HEK293 (cell line): Measurements from ENCODE around the gene RSRC1.
A peak's percentile ranks its signal among the peaks of the same experiment; 100 is the strongest.

Experiments used
- CTCF ChIA-PET: fragments of 350-600 bp; formaldehyde crosslinking; extraction: SDS; loops from one replicate; lab custom pipeline; 2021; ENCODE audit warnings: antibody characterized with exemption; lab: Yijun Ruan, JAX
- POLR2A ChIA-PET: fragments of 300-600 bp; formaldehyde crosslinking; extraction: SDS; loops from one replicate; lab custom pipeline; 2020; ENCODE audit warnings: antibody characterized with exemption, inconsistent platforms; lab: Yijun Ruan, JAX
- H3K27ac ChIP-seq: fragments of 200-500 bp; sonication (Bioruptor generic); 2 replicates; pipeline ENCODE4 v1.5.1; 2014; ENCODE audit warnings: low read depth, low read length, control low read depth, inconsistent platforms; ENCODE audit errors: extremely low read depth
- H3K36me3 ChIP-seq, 2 experiments: fragments of 200-500 bp in 1 of 2; sonication (Bioruptor generic) in 1 of 2; 1 replicate in 1 of 2; 2 replicates in 1 of 2; pipeline ENCODE4 v1.5.1; 2014 to 2017; ENCODE audit warnings: inconsistent platforms in 2 of 2, low read length in 2 of 2; ENCODE audit not compliant: control insufficient read depth in 2 of 2, insufficient read depth in 1 of 2
- H3K4me1 ChIP-seq: fragments of 200-500 bp; sonication (Bioruptor generic); 2 replicates; pipeline ENCODE4 v1.5.1; 2014; ENCODE audit warnings: mild to moderate bottlenecking, low read length, inconsistent platforms; ENCODE audit not compliant: control insufficient read depth, insufficient read depth
- H3K4me3 ChIP-seq: 2 replicates; pipeline ENCODE4 v1.5.1; 2011; ENCODE audit warnings: low read depth, mild to moderate bottlenecking, control low read depth, low read length, moderate library complexity
- H3K9me3 ChIP-seq: fragments of 200-500 bp; sonication (Bioruptor generic); 2 replicates; pipeline ENCODE4 v1.5.1; 2014; ENCODE audit warnings: low read depth, low read length, inconsistent platforms; ENCODE audit not compliant: control insufficient read depth, insufficient read depth
- ELK4 ChIP-seq: IDR thresholded peaks from 2 replicates; pipeline ENCODE4 v1.6.1; 2011; ENCODE audit warnings: mild to moderate bottlenecking, low read depth, low read length, borderline replicate concordance
- GFI1B ChIP-seq: fragments of 450-650 bp; formaldehyde crosslinking; IDR thresholded peaks from 2 replicates; pipeline ENCODE4 v1.5.1; 2016; ENCODE audit warnings: missing biosample characterization, missing genetic modification characterization
- GLIS1 ChIP-seq: fragments of 450-650 bp; formaldehyde crosslinking; IDR thresholded peaks from 2 replicates; pipeline ENCODE4 v1.5.1; 2016; ENCODE audit warnings: missing biosample characterization, missing genetic modification characterization
- KLF10 ChIP-seq: fragments of 450-650 bp; IDR thresholded peaks from 2 replicates; pipeline ENCODE4 v1.5.1; 2018; ENCODE audit warnings: missing biosample characterization, mild to moderate bottlenecking, missing genetic modification characterization
- KLF8 ChIP-seq: fragments of 450-650 bp; formaldehyde crosslinking; IDR thresholded peaks from 2 replicates; pipeline ENCODE4 v1.5.1; 2016; ENCODE audit warnings: missing biosample characterization, missing genetic modification characterization
- OSR2 ChIP-seq: fragments of 450-650 bp; formaldehyde crosslinking; IDR thresholded peaks from 2 replicates; pipeline ENCODE4 v1.5.1; 2016; ENCODE audit warnings: missing biosample characterization, missing genetic modification characterization
- TRIM28 ChIP-seq: IDR thresholded peaks from 2 replicates; pipeline ENCODE4 v1.6.1; 2011; ENCODE audit warnings: low read length, control low read depth, borderline replicate concordance
- ZBTB17 ChIP-seq: fragments of 450-650 bp; formaldehyde crosslinking; IDR thresholded peaks from 2 replicates; pipeline ENCODE4 v1.5.1; 2016; ENCODE audit warnings: missing biosample characterization, missing genetic modification characterization
- ZIC2 ChIP-seq: fragments of 450-650 bp; formaldehyde crosslinking; IDR thresholded peaks from 2 replicates; pipeline ENCODE4 v1.5.1; 2016; ENCODE audit warnings: missing biosample characterization, missing genetic modification characterization
- ZNF133 ChIP-seq: fragments of 450-650 bp; formaldehyde crosslinking; IDR thresholded peaks from 2 replicates; pipeline ENCODE4 v1.5.1; 2016; ENCODE audit warnings: missing biosample characterization, missing genetic modification characterization
- ZNF16 ChIP-seq: fragments of 450-650 bp; formaldehyde crosslinking; IDR thresholded peaks from 2 replicates; pipeline ENCODE4 v1.5.1; 2016; ENCODE audit warnings: low read depth, missing biosample characterization, missing genetic modification characterization
- ZNF221 ChIP-seq: fragments of 450-650 bp; formaldehyde crosslinking; IDR thresholded peaks from 2 replicates; pipeline ENCODE4 v1.5.1; 2017; ENCODE audit warnings: missing biosample characterization, missing genetic modification characterization, borderline replicate concordance
- ZNF248 ChIP-seq: fragments of 450-650 bp; formaldehyde crosslinking; IDR thresholded peaks from 2 replicates; pipeline ENCODE4 v1.5.1; 2017; ENCODE audit warnings: missing biosample characterization, missing genetic modification characterization
- ZNF280D ChIP-seq: fragments of 450-650 bp; formaldehyde crosslinking; IDR thresholded peaks from 2 replicates; pipeline ENCODE4 v1.5.1; 2016; ENCODE audit warnings: missing biosample characterization, missing genetic modification characterization
- ZNF350 ChIP-seq: fragments of 450-650 bp; formaldehyde crosslinking; IDR thresholded peaks from 2 replicates; pipeline ENCODE4 v1.5.0; 2017; ENCODE audit warnings: missing biosample characterization, mild to moderate bottlenecking, missing genetic modification characterization
- ZNF366 ChIP-seq: fragments of 450-650 bp; formaldehyde crosslinking; conservative IDR thresholded peaks from 2 replicates; pipeline ENCODE4 v1.5.1; 2016; ENCODE audit warnings: missing biosample characterization, missing genetic modification characterization
- ZNF501 ChIP-seq: fragments of 450-650 bp; formaldehyde crosslinking; IDR thresholded peaks from 2 replicates; pipeline ENCODE4 v1.5.1; 2016; ENCODE audit warnings: missing biosample characterization, missing genetic modification characterization
- ZNF558 ChIP-seq: fragments of 450-650 bp; formaldehyde crosslinking; IDR thresholded peaks from 2 replicates; pipeline ENCODE4 v1.5.1; 2016; ENCODE audit warnings: missing biosample characterization, missing genetic modification characterization
- ZNF560 ChIP-seq: fragments of 450-650 bp; formaldehyde crosslinking; IDR thresholded peaks from 2 replicates; pipeline ENCODE4 v1.5.1; 2017; ENCODE audit warnings: missing biosample characterization, missing genetic modification characterization, borderline replicate concordance
- ZNF596 ChIP-seq: fragments of 450-650 bp; IDR thresholded peaks from 2 replicates; pipeline ENCODE4 v1.5.0; 2018; ENCODE audit warnings: missing biosample characterization, mild to moderate bottlenecking, missing genetic modification characterization, moderate library complexity
- ZNF600 ChIP-seq: fragments of 450-650 bp; formaldehyde crosslinking; IDR thresholded peaks from 2 replicates; pipeline ENCODE4 v1.5.1; 2016; ENCODE audit warnings: missing biosample characterization, missing genetic modification characterization
- ZNF629 ChIP-seq: fragments of 450-650 bp; formaldehyde crosslinking; IDR thresholded peaks from 2 replicates; pipeline ENCODE4 v1.5.1; 2017; ENCODE audit warnings: missing biosample characterization, missing genetic modification characterization
- ZNF747 ChIP-seq: fragments of 450-650 bp; formaldehyde crosslinking; IDR thresholded peaks from 2 replicates; pipeline ENCODE4 v1.5.1; 2016; ENCODE audit warnings: missing biosample characterization, missing genetic modification characterization
- ZNF776 ChIP-seq: fragments of 450-650 bp; formaldehyde crosslinking; IDR thresholded peaks from 2 replicates; pipeline ENCODE4 v1.5.0; 2017; ENCODE audit warnings: missing biosample characterization, missing genetic modification characterization, borderline replicate concordance
- ZNF843 ChIP-seq: fragments of 450-650 bp; formaldehyde crosslinking; IDR thresholded peaks from 2 replicates; pipeline ENCODE4 v1.5.1; 2016; ENCODE audit warnings: missing biosample characterization, missing genetic modification characterization
- TF ChIP-seq, protein P1 (sequence below): fragments of 450-650 bp; formaldehyde crosslinking; IDR thresholded peaks from 2 replicates; pipeline ENCODE4 v1.5.1; 2016; ENCODE audit warnings: missing biosample characterization, missing genetic modification characterization

The RSRC1 gene

GRCh38 chr3:158569794-158570193 is 459.9 kb downstream of the RSRC1 start:
- Histone ChIP-seq H3K4me3 (no peak overlapping the region), H3K9me3 (no peaks in the 10 kb centered on the region), H3K4me1 (no peaks in the 10 kb centered on the region), H3K27ac (no peak overlapping the region)
- TF ChIP-seq ZNF350 (tag by site-specific recombination): no peak
- TF ChIP-seq ZNF776 (tag by site-specific recombination): no peak
- TF ChIP-seq ZNF133 (tag by site-specific recombination): no peak
- TF ChIP-seq ZNF280D (tag by site-specific recombination): no peak
- no peak for TF ChIP-seq ZNF843 (tag by site-specific recombination)
- no peak for TF ChIP-seq ZNF558 (tag by site-specific recombination)
- no peak for TF ChIP-seq ZNF747
- TF ChIP-seq ZNF560 (tag by site-specific recombination): no peak
- no peak for TF ChIP-seq ZNF501 (tag by site-specific recombination)
- no peak for TF ChIP-seq KLF8
- no peak for TF ChIP-seq ZNF629 (tag by site-specific recombination)
- TF ChIP-seq KLF10 (tag by site-specific recombination): no peak
- no peak for TF ChIP-seq ZNF248 (tag by site-specific recombination)
- no peak for TF ChIP-seq OSR2 (tag by site-specific recombination)
- TF ChIP-seq ZNF596: no peak
- TF ChIP-seq TRIM28: no peak
- no peak for TF ChIP-seq ELK4
- TF ChIP-seq, all 188 proteins: peak for 0
- ChIA-PET CTCF (interaction anchor here (0.5 to 1.0 kb wide), 3 partner anchors 9 to 158 kb away, joined by 3 read pairs; partner anchors contain the start of gene GFM1), POLR2A (interaction anchor here (2.0 kb wide), 1 partner anchor 75 kb away, joined by 17 read pairs; the partner anchor contains the start of gene GFM1)
- no peaks in the 10 kb centered on the region for H3K36me3 ChIP-seq

GRCh38 chr3:158570999-158571702 is 461.3 kb downstream of the RSRC1 start, which contains the start of gene MLF1:
TSS of gene MLF1 (plus strand) at chr3:158571194. CDS start at chr3:158571301, 107 bp downstream.
- Histone ChIP-seq H3K27ac (peak within 1 kb of the TSS; percentile 21; the same call in 1 of the 2 replicates), H3K9me3 (no peaks in the 10 kb centered on the region), H3K4me1 (no peaks in the 10 kb centered on the region), H3K36me3 (no peaks in the 10 kb centered on the region), H3K4me3 (peak within 1 kb of the TSS; percentile 42)
- CTCF ChIA-PET: interaction anchor here (0.7 to 0.8 kb wide), 2 partner anchors 31 to 341 kb away, joined by 3 to 5 read pairs; no protein-coding TSS in a partner anchor
- POLR2A ChIA-PET: interaction anchor here (0.6 to 2.0 kb wide), 5 partner anchors 9 to 964 kb away, joined by 3 to 17 read pairs (median 4); partner anchors contain the start of gene GFM1
- TF ChIP-seq ZNF776 (tag by site-specific recombination) (no peak), ZNF629 (tag by site-specific recombination) (peak; percentile 90), ZNF596 (peak; percentile 56; the same call in 1 of the 2 replicates), ZNF16 (no peak), ZIC2 (tag by site-specific recombination) (no peak), ZBTB17 (tag by site-specific recombination) (0 out of 2 replicates have a peak, but pooled peaks have one; percentile 15), ZNF366 (tag by site-specific recombination) (peak; percentile 25; the same call in 1 of the 2 replicates), GFI1B (tag by site-specific recombination) (no peak), ZNF221 (tag by site-specific recombination) (no peak), KLF8 (no peak), ZNF600 (tag by site-specific recombination) (peak; percentile 55), GLIS1 (tag by site-specific recombination) (no peak)
- TF ChIP-seq, protein P1, sequence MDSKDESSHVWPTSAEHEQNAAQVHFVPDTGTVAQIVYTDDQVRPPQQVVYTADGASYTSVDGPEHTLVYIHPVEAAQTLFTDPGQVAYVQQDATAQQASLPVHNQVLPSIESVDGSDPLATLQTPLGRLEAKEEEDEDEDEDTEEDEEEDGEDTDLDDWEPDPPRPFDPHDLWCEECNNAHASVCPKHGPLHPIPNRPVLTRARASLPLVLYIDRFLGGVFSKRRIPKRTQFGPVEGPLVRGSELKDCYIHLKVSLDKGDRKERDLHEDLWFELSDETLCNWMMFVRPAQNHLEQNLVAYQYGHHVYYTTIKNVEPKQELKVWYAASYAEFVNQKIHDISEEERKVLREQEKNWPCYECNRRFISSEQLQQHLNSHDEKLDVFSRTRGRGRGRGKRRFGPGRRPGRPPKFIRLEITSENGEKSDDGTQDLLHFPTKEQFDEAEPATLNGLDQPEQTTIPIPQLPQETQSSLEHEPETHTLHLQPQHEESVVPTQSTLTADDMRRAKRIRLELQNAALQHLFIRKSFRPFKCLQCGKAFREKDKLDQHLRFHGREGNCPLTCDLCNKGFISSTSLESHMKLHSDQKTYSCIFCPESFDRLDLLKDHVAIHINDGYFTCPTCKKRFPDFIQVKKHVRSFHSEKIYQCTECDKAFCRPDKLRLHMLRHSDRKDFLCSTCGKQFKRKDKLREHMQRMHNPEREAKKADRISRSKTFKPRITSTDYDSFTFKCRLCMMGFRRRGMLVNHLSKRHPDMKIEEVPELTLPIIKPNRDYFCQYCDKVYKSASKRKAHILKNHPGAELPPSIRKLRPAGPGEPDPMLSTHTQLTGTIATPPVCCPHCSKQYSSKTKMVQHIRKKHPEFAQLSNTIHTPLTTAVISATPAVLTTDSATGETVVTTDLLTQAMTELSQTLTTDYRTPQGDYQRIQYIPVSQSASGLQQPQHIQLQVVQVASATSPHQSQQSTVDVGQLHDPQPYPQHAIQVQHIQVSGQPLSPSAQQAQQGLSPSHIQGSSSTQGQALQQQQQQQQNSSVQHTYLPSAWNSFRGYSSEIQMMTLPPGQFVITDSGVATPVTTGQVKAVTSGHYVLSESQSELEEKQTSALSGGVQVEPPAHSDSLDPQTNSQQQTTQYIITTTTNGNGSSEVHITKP (tag by site-specific recombination): no peak
